Naive thymus-derived CD8-positive, alpha-beta T cell (primary cell): ENCODE measurements around the gene ADAP1. TPM values are rescaled to one million over a fixed set of nuclear protein-coding genes. Genes with fewer than 3 reads are reported as not detected.
"Not testable (repeated sequence)": the region's sequence is repeated elsewhere in the genome, so short reads cannot be mapped to it uniquely, and the experiment has no call there.

Experiments
- ATAC-seq, 2 donors: fragments of 150-1000 bp; cut with Tn5 transposase in 1 of 2; sonication (Bioruptor Pico), chemical (Tn5 transposase) in 1 of 2; 1 replicate in 1 of 2; 2 replicates in 1 of 2; pipeline ENCODE4 v1.10.0; 2021; ENCODE audit warnings: mild to moderate bottlenecking in 2 of 2, moderate library complexity in 2 of 2
- POLR2A ChIA-PET: fragments of 350-600 bp; sonication (Branson Sonifier 250); formaldehyde crosslinking; loops from one replicate; lab custom pipeline; 2021; ENCODE audit warnings: antibody characterized with exemption; lab: Charles Lee
- DNase-seq, 10 donors: peaks; one replicate each; pipeline versions ENCODE4 v3.0.0 to v3.0.0-alpha.2; 2020 to 2022
- H3K27ac Mint-ChIP-seq, 10 donors: one replicate each; pipeline ENCODE4 v1.8.0; 2020 to 2022; ENCODE audit warnings: mild to moderate bottlenecking in 10 of 10, mixed read lengths in 10 of 10, moderate library complexity in 4 of 10, inconsistent platforms in 1 of 10
- H3K27me3 Mint-ChIP-seq, 5 donors: one replicate each; pipeline ENCODE4 v1.8.0; 2021 to 2022; ENCODE audit warnings: mixed read lengths in 5 of 5
- H3K36me3 Mint-ChIP-seq, 3 donors: one replicate each; pipeline ENCODE4 v1.8.0; 2020 to 2022; ENCODE audit warnings: mixed read lengths in 3 of 3, mild to moderate bottlenecking in 2 of 3, inconsistent platforms in 1 of 3
- H3K4me1 Mint-ChIP-seq, 4 donors: one replicate each; pipeline ENCODE4 v1.8.0; 2021 to 2022; ENCODE audit warnings: mixed read lengths in 4 of 4
- H3K4me3 Mint-ChIP-seq, 10 donors: one replicate each; pipeline ENCODE4 v1.8.0; 2020 to 2022; ENCODE audit warnings: mild to moderate bottlenecking in 10 of 10, mixed read lengths in 10 of 10, moderate library complexity in 6 of 10, inconsistent platforms in 1 of 10
- H3K9me3 Mint-ChIP-seq, 9 donors: one replicate each; pipeline ENCODE4 v1.8.0; 2020 to 2022; ENCODE audit warnings: mixed read lengths in 9 of 9, mild to moderate bottlenecking in 3 of 9, inconsistent platforms in 1 of 9, moderate library complexity in 1 of 9
- polyA plus RNA-seq, 3 donors: library from polyadenylated mRNA; unstranded; fragments of 300-500 nt; fragmentation: Illumina TruSeq; gene quantifications; one replicate each; pipeline ENCODE4 v1.2.3, GENCODE V29; 2021
- total RNA-seq, 8 experiments: library from RNA in 2 of 8; stranded (reverse) in 2 of 8; gene quantifications; one replicate each; pipeline ENCODE4 v1.2.3 and lab custom pipeline; 2021 to 2026

Gene ADAP1
- total and polyA plus RNA-seq, 5 experiments from 2014 or later = 7.6 to 18.4 (median 12.4) TPM

GRCh38 chr7:960269-960871, 5.9 kb upstream of the ADAP1 start:
- no peaks in the 10 kb centered on the region for H3K36me3 Mint-ChIP-seq
- POLR2A ChIA-PET = no interaction called here
- H3K27ac Mint-ChIP-seq = peak overlapping the region in 2 of 10 donors; percentile 45 to 63
- DNase-seq = peak in 1 of 10 donors; percentile 45
- ATAC-seq = no peak
- peaks cover 7 to 29% (median 20%) of the 10 kb centered on the region in 4 donors for H3K4me1 Mint-ChIP-seq
- H3K27me3 Mint-ChIP-seq = peaks cover 0 to 6% (median 1%) of the 10 kb centered on the region in 5 donors
- no peaks in the 10 kb centered on the region for H3K9me3 Mint-ChIP-seq
- peak overlapping the region in 1 of 10 donors; percentile 14 for H3K4me3 Mint-ChIP-seq

- H3K27me3 Mint-ChIP-seq, H3K9me3 Mint-ChIP-seq, H3K36me3 Mint-ChIP-seq, ATAC-seq, H3K4me3 Mint-ChIP-seq: not testable (repeated sequence)
- H3K4me1 Mint-ChIP-seq = peaks cover 7 to 26% (median 16%) of the 10 kb centered on the region in 4 donors
- POLR2A ChIA-PET = interaction anchor here (0.9 kb wide), 1 partner anchor 50 kb away, joined by 3 read pairs; no protein-coding TSS in a partner anchor
- peak in 1 of 10 donors; percentile 27 for DNase-seq
- peak overlapping the region in 1 of 10 donors; percentile 45 for H3K27ac Mint-ChIP-seq
Observed at GRCh38 chr7:959740-960139, 5.3 kb upstream of the ADAP1 start.

GRCh38 chr7:959271-959670, 4.8 kb upstream of the ADAP1 start:
- H3K27me3 Mint-ChIP-seq = peaks cover 0 to 6% (median 4%) of the 10 kb centered on the region in 5 donors
- ATAC-seq (no peak), DNase-seq (peak in 1 of 10 donors; percentile 55)
- peaks cover 6 to 21% (median 13%) of the 10 kb centered on the region in 4 donors for H3K4me1 Mint-ChIP-seq
- peak overlapping the region in 1 of 10 donors; percentile 39 for H3K27ac Mint-ChIP-seq
- POLR2A ChIA-PET = interaction anchor here (0.9 kb wide), 1 partner anchor 49 kb away, joined by 3 read pairs; no protein-coding TSS in a partner anchor
- no peaks in the 10 kb centered on the region for H3K9me3 Mint-ChIP-seq
- H3K4me3 Mint-ChIP-seq = no peak overlapping the region
- H3K36me3 Mint-ChIP-seq = no peaks in the 10 kb centered on the region

GRCh38 chr7:958221-959200, 4.0 kb upstream of the ADAP1 start:
- peaks cover 3 to 16% (median 7%) of the 10 kb centered on the region in 4 donors for H3K4me1 Mint-ChIP-seq
- no peak overlapping the region for H3K27ac Mint-ChIP-seq
- ATAC-seq (no peak), DNase-seq (peak in 1 of 10 donors; percentile 50)
- POLR2A ChIA-PET = interaction anchor here (0.7 to 1.6 kb wide), 3 partner anchors 8 to 48 kb away, joined by 3 to 4 read pairs (median 3); no protein-coding TSS in a partner anchor
- H3K36me3 Mint-ChIP-seq = no peaks in the 10 kb centered on the region
- H3K9me3 Mint-ChIP-seq = no peaks in the 10 kb centered on the region
- H3K27me3 Mint-ChIP-seq = peaks cover 0 to 6% (median 4%) of the 10 kb centered on the region in 5 donors
- H3K4me3 Mint-ChIP-seq = no peak overlapping the region

- ATAC-seq = no peak
- H3K4me1 Mint-ChIP-seq = peaks cover 0 to 15% (median 5%) of the 10 kb centered on the region in 4 donors
- DNase-seq = peak in 1 of 10 donors; percentile 56
- H3K27ac Mint-ChIP-seq = no peak overlapping the region
- no peaks in the 10 kb centered on the region for H3K9me3 Mint-ChIP-seq
- H3K27me3 Mint-ChIP-seq = peaks cover 0 to 6% (median 4%) of the 10 kb centered on the region in 5 donors
- H3K36me3 Mint-ChIP-seq = no peaks in the 10 kb centered on the region
- POLR2A ChIA-PET = interaction anchor here (0.7 to 1.6 kb wide), 2 partner anchors 9 to 15 kb away, joined by 3 to 4 read pairs; no protein-coding TSS in a partner anchor
- H3K4me3 Mint-ChIP-seq = no peak overlapping the region
Observed at GRCh38 chr7:957418-958220, 3.1 kb upstream of the ADAP1 start.

GRCh38 chr7:956031-956430, 1.6 kb upstream of the ADAP1 start:
- H3K36me3 Mint-ChIP-seq = no peaks in the 10 kb centered on the region
- peaks cover 0 to 2% (median 0%) of the 10 kb centered on the region in 5 donors for H3K27me3 Mint-ChIP-seq
- H3K9me3 Mint-ChIP-seq = no peaks in the 10 kb centered on the region
- POLR2A ChIA-PET = interaction anchor here (0.7 to 1.4 kb wide), 3 partner anchors 28 to 111 kb away, joined by 3 to 7 read pairs (median 3); partner anchors contain the start of gene GET4
- ATAC-seq = no peak
- peaks cover 0 to 10% (median 4%) of the 10 kb centered on the region in 4 donors for H3K4me1 Mint-ChIP-seq
- H3K27ac Mint-ChIP-seq = peak overlapping the region in 2 of 10 donors; percentile 40 to 84
- peak overlapping the region; percentile 40 to 81 (median 64) for H3K4me3 Mint-ChIP-seq
- no peak for DNase-seq

GRCh38 chr7:953547-954327, 743 bp downstream of the ADAP1 start:
- Mint-ChIP-seq H3K9me3 (no peaks in the 10 kb centered on the region), H3K27ac (no peak overlapping the region), H3K27me3 (peaks cover 0 to 2% (median 0%) of the 10 kb centered on the region in 5 donors), H3K36me3 (no peaks in the 10 kb centered on the region), H3K4me3 (peak overlapping the region in 5 of 10 donors; percentile 33 to 54 (median 50)), H3K4me1 (peaks cover 0 to 14% (median 6%) of the 10 kb centered on the region in 4 donors)
- POLR2A ChIA-PET = interaction anchor here (0.6 to 2.4 kb wide), 5 partner anchors 21 to 44 kb away, joined by 3 to 11 read pairs (median 5); partner anchors contain the start of gene COX19
- ATAC-seq = peak; percentile 39 to 48
- DNase-seq = peak in 2 of 10 donors; percentile 12 to 60

- Mint-ChIP-seq H3K27ac (peak overlapping the region in 4 of 10 donors; percentile 24 to 48 (median 36)), H3K9me3 (no peaks in the 10 kb centered on the region)
Observed at GRCh38 chr7:952548-953441, 1.7 kb downstream of the ADAP1 start.

GRCh38 chr7:951881-952547, 2.5 kb downstream of the ADAP1 start:
- Mint-ChIP-seq H3K9me3 (no peaks in the 10 kb centered on the region), H3K36me3 (no peaks in the 10 kb centered on the region), H3K27me3 (peaks cover 0 to 2% (median 0%) of the 10 kb centered on the region in 5 donors), H3K4me1 (peaks cover 0 to 14% (median 7%) of the 10 kb centered on the region in 4 donors), H3K27ac (peak overlapping the region in 2 of 10 donors; percentile 37 to 48), H3K4me3 (peak overlapping the region in 6 of 10 donors; percentile 22 to 85 (median 61))
- POLR2A ChIA-PET = interaction anchor here (1.0 to 1.7 kb wide), 4 partner anchors 26 to 77 kb away, joined by 3 to 5 read pairs (median 5); no protein-coding TSS in a partner anchor
- DNase-seq = peak in 1 of 10 donors; percentile 43
- no peak for ATAC-seq

More at GRCh38 chr7:952548-953441, 1.7 kb downstream of the ADAP1 start:
- no peaks in the 10 kb centered on the region for H3K36me3 Mint-ChIP-seq
- H3K4me1 Mint-ChIP-seq = peaks cover 0 to 14% (median 7%) of the 10 kb centered on the region in 4 donors
- POLR2A ChIA-PET = interaction anchor here (1.0 to 2.4 kb wide), 5 partner anchors 22 to 78 kb away, joined by 3 to 11 read pairs (median 5); partner anchors contain the start of gene COX19
- DNase-seq (peak in 1 of 10 donors; percentile 52), ATAC-seq (no peak)
- H3K27me3 Mint-ChIP-seq = peaks cover 0 to 2% (median 0%) of the 10 kb centered on the region in 5 donors
- peak overlapping the region; percentile 22 to 85 (median 54) for H3K4me3 Mint-ChIP-seq
